ENCODE data around the gene DCLK1. TPM values are rescaled to one million over a fixed set of nuclear protein-coding genes. Genes with fewer than 3 reads are reported as not detected.

DCLK1 gene
- total and polyA plus RNA-seq, 9 donors: 42.0 to 109 (median 87.9) TPM

- no CpG with 5 or more reads among the region's 1 CpG for WGBS (ENCODE audit: insufficient coverage)
- no peak for DNase-seq
- Histone ChIP-seq H3K27me3 (ENCODE audit: control insufficient read depth, insufficient read depth, low read length) (no peaks in the 10 kb centered on the region), H3K36me3 (ENCODE audit: control insufficient read depth, insufficient read depth, low read length) (peaks cover 14% of the 10 kb centered on the region), H3K4me3 (ENCODE audit: low read length) (no peak overlapping the region), H3K4me1 (ENCODE audit: control insufficient read depth, insufficient read depth, low read length) (peaks cover 11% of the 10 kb centered on the region), H3K9me3 (replicated peaks; ENCODE audit: control insufficient read depth, low read depth, low read length) (no peaks in the 10 kb centered on the region), H3K27ac (ENCODE audit: low read length) (no peak overlapping the region)
Observed at GRCh38 chr13:35832551-35832950, 298.6 kb downstream of the DCLK1 start.

- peaks cover 17% of the 10 kb centered on the region for H3K36me3 ChIP-seq (ENCODE audit: control insufficient read depth, insufficient read depth, low read length)
- H3K27ac ChIP-seq (ENCODE audit: low read length): no peak overlapping the region
- DNase-seq: no peak
- 71% methylated on average over 1 of the region's 2 CpGs for WGBS (ENCODE audit: insufficient coverage)
- H3K9me3 ChIP-seq (replicated peaks; ENCODE audit: control insufficient read depth, low read depth, low read length): no peaks in the 10 kb centered on the region
- no peaks in the 10 kb centered on the region for H3K27me3 ChIP-seq (ENCODE audit: control insufficient read depth, insufficient read depth, low read length)
- H3K4me1 ChIP-seq (ENCODE audit: control insufficient read depth, insufficient read depth, low read length): peaks cover 8% of the 10 kb centered on the region
- no peak overlapping the region for H3K4me3 ChIP-seq (ENCODE audit: low read length)
Observed at GRCh38 chr13:35830850-35831450, 300.2 kb downstream of the DCLK1 start.

GRCh38 chr13:35826626-35827254 is 304.4 kb downstream of the DCLK1 start:
- Histone ChIP-seq H3K4me1 (ENCODE audit: control insufficient read depth, insufficient read depth, low read length) (no peaks in the 10 kb centered on the region), H3K9me3 (replicated peaks; ENCODE audit: control insufficient read depth, low read depth, low read length) (no peaks in the 10 kb centered on the region), H3K27ac (ENCODE audit: low read length) (no peak overlapping the region), H3K27me3 (ENCODE audit: control insufficient read depth, insufficient read depth, low read length) (no peaks in the 10 kb centered on the region), H3K36me3 (ENCODE audit: control insufficient read depth, insufficient read depth, low read length) (peaks cover 26% of the 10 kb centered on the region), H3K4me3 (ENCODE audit: low read length) (no peak overlapping the region)
- DNase-seq: no peak
- WGBS (ENCODE audit: insufficient coverage): no CpG with 5 or more reads among the region's 10 CpGs

- Histone ChIP-seq H3K4me1 (ENCODE audit: control insufficient read depth, insufficient read depth, low read length) (no peaks in the 10 kb centered on the region), H3K27me3 (ENCODE audit: control insufficient read depth, insufficient read depth, low read length) (no peaks in the 10 kb centered on the region), H3K27ac (ENCODE audit: low read length) (no peak overlapping the region), H3K4me3 (ENCODE audit: low read length) (no peak overlapping the region), H3K36me3 (ENCODE audit: control insufficient read depth, insufficient read depth, low read length) (peaks cover 28% of the 10 kb centered on the region), H3K9me3 (replicated peaks; ENCODE audit: control insufficient read depth, low read depth, low read length) (no peaks in the 10 kb centered on the region)
- WGBS (ENCODE audit: insufficient coverage): 75% methylated on average over 8 of the region's 8 CpGs
- DNase-seq: no peak
Observed at GRCh38 chr13:35824825-35825224, 306.4 kb downstream of the DCLK1 start.

GRCh38 chr13:35824395-35824794 is 306.8 kb downstream of the DCLK1 start:
- WGBS (ENCODE audit: insufficient coverage): 94% methylated on average over 12 of the region's 12 CpGs
- DNase-seq: no peak
- peaks cover 26% of the 10 kb centered on the region for H3K36me3 ChIP-seq (ENCODE audit: control insufficient read depth, insufficient read depth, low read length)
- H3K9me3 ChIP-seq (replicated peaks; ENCODE audit: control insufficient read depth, low read depth, low read length): no peaks in the 10 kb centered on the region
- no peaks in the 10 kb centered on the region for H3K4me1 ChIP-seq (ENCODE audit: control insufficient read depth, insufficient read depth, low read length)
- no peak overlapping the region for H3K27ac ChIP-seq (ENCODE audit: low read length)
- H3K4me3 ChIP-seq (ENCODE audit: low read length): no peak overlapping the region
- no peaks in the 10 kb centered on the region for H3K27me3 ChIP-seq (ENCODE audit: control insufficient read depth, insufficient read depth, low read length)

GRCh38 chr13:35822666-35823065 is 308.5 kb downstream of the DCLK1 start:
- no peak for DNase-seq
- Histone ChIP-seq H3K27me3 (ENCODE audit: control insufficient read depth, insufficient read depth, low read length) (no peaks in the 10 kb centered on the region), H3K36me3 (ENCODE audit: control insufficient read depth, insufficient read depth, low read length) (peaks cover 26% of the 10 kb centered on the region), H3K9me3 (replicated peaks; ENCODE audit: control insufficient read depth, low read depth, low read length) (no peaks in the 10 kb centered on the region), H3K27ac (ENCODE audit: low read length) (no peak overlapping the region), H3K4me1 (ENCODE audit: control insufficient read depth, insufficient read depth, low read length) (peaks cover 2% of the 10 kb centered on the region), H3K4me3 (ENCODE audit: low read length) (no peak overlapping the region)
- 79% methylated on average over 4 of the region's 7 CpGs for WGBS (ENCODE audit: insufficient coverage)

GRCh38 chr13:35818633-35819067 is 312.5 kb downstream of the DCLK1 start:
- Histone ChIP-seq H3K4me3 (ENCODE audit: low read length) (no peak overlapping the region), H3K4me1 (ENCODE audit: control insufficient read depth, insufficient read depth, low read length) (peaks cover 5% of the 10 kb centered on the region), H3K27ac (ENCODE audit: low read length) (peak overlapping the region; percentile 15), H3K9me3 (replicated peaks; ENCODE audit: control insufficient read depth, low read depth, low read length) (no peaks in the 10 kb centered on the region), H3K36me3 (ENCODE audit: control insufficient read depth, insufficient read depth, low read length) (peaks cover 14% of the 10 kb centered on the region), H3K27me3 (ENCODE audit: control insufficient read depth, insufficient read depth, low read length) (no peaks in the 10 kb centered on the region)
- DNase-seq: peak; percentile 78
- 56% methylated on average over 1 of the region's 3 CpGs for WGBS (ENCODE audit: insufficient coverage)

- peaks cover 5% of the 10 kb centered on the region for H3K4me1 ChIP-seq (ENCODE audit: control insufficient read depth, insufficient read depth, low read length)
- no peak overlapping the region for H3K4me3 ChIP-seq (ENCODE audit: low read length)
- H3K27me3 ChIP-seq (ENCODE audit: control insufficient read depth, insufficient read depth, low read length): no peaks in the 10 kb centered on the region
- DNase-seq: no peak
- peaks cover 14% of the 10 kb centered on the region for H3K36me3 ChIP-seq (ENCODE audit: control insufficient read depth, insufficient read depth, low read length)
- H3K9me3 ChIP-seq (replicated peaks; ENCODE audit: control insufficient read depth, low read depth, low read length): no peaks in the 10 kb centered on the region
- 48% methylated on average over 4 of the region's 5 CpGs for WGBS (ENCODE audit: insufficient coverage)
- H3K27ac ChIP-seq (ENCODE audit: low read length): no peak overlapping the region
Observed at GRCh38 chr13:35817642-35818607, 313.3 kb downstream of the DCLK1 start.

GRCh38 chr13:35814605-35815011 is 316.6 kb downstream of the DCLK1 start:
- WGBS (ENCODE audit: insufficient coverage): no CpG with 5 or more reads among the region's 1 CpG
- DNase-seq: no peak

GRCh38 chr13:35812736-35813135 is 318.4 kb downstream of the DCLK1 start:
- Histone ChIP-seq H3K27me3 (ENCODE audit: control insufficient read depth, insufficient read depth, low read length) (no peaks in the 10 kb centered on the region), H3K4me3 (ENCODE audit: low read length) (no peak overlapping the region), H3K27ac (ENCODE audit: low read length) (peak overlapping the region; percentile 24), H3K36me3 (ENCODE audit: control insufficient read depth, insufficient read depth, low read length) (peaks cover 23% of the 10 kb centered on the region), H3K9me3 (replicated peaks; ENCODE audit: control insufficient read depth, low read depth, low read length) (no peaks in the 10 kb centered on the region), H3K4me1 (ENCODE audit: control insufficient read depth, insufficient read depth, low read length) (peaks cover 9% of the 10 kb centered on the region)
- 40% methylated on average over 1 of the region's 6 CpGs for WGBS (ENCODE audit: insufficient coverage)
- peak; percentile 87 for DNase-seq

More at GRCh38 chr13:35814605-35815011, 316.6 kb downstream of the DCLK1 start:
- Histone ChIP-seq H3K4me3 (ENCODE audit: low read length) (no peak overlapping the region), H3K27ac (ENCODE audit: low read length) (peak overlapping the region; percentile 56), H3K9me3 (replicated peaks; ENCODE audit: control insufficient read depth, low read depth, low read length) (no peaks in the 10 kb centered on the region), H3K4me1 (ENCODE audit: control insufficient read depth, insufficient read depth, low read length) (peaks cover 11% of the 10 kb centered on the region), H3K36me3 (ENCODE audit: control insufficient read depth, insufficient read depth, low read length) (peaks cover 14% of the 10 kb centered on the region), H3K27me3 (ENCODE audit: control insufficient read depth, insufficient read depth, low read length) (no peaks in the 10 kb centered on the region)
